GM12801 (cell line): ENCODE measurements around the gene SHISAL1.

Source experiments
- TF ChIP-seq, protein P1 (sequence below): IDR thresholded peaks from one replicate; pipeline ENCODE4 v1.5.1; 2011; ENCODE audit warnings: control low read depth; ENCODE audit not compliant: insufficient read length; ENCODE audit errors: extremely low read depth

Gene SHISAL1

DNA sequence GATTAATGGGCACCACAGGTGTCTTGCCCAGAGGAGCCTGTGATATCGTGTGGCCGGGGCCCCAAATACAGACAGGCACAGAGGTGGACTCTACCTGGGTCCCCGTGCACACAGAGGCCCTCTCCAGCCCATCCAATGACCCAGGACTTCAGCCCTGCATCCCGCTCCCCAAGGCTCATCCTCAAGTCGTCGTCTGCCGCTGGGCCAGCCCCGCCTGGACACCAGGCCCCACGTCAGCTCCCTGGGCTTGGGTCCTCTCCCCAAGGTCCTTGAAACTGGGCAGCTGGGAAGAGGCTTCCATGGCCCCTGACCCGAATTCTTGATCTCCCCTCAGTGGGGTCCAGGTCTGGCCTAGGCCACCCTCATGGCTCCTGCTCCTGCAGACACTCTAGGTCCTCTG, 20.2 kb downstream of the SHISAL1 start:
- TF ChIP-seq, protein P1, sequence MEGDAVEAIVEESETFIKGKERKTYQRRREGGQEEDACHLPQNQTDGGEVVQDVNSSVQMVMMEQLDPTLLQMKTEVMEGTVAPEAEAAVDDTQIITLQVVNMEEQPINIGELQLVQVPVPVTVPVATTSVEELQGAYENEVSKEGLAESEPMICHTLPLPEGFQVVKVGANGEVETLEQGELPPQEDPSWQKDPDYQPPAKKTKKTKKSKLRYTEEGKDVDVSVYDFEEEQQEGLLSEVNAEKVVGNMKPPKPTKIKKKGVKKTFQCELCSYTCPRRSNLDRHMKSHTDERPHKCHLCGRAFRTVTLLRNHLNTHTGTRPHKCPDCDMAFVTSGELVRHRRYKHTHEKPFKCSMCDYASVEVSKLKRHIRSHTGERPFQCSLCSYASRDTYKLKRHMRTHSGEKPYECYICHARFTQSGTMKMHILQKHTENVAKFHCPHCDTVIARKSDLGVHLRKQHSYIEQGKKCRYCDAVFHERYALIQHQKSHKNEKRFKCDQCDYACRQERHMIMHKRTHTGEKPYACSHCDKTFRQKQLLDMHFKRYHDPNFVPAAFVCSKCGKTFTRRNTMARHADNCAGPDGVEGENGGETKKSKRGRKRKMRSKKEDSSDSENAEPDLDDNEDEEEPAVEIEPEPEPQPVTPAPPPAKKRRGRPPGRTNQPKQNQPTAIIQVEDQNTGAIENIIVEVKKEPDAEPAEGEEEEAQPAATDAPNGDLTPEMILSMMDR, result no peak

DNA sequence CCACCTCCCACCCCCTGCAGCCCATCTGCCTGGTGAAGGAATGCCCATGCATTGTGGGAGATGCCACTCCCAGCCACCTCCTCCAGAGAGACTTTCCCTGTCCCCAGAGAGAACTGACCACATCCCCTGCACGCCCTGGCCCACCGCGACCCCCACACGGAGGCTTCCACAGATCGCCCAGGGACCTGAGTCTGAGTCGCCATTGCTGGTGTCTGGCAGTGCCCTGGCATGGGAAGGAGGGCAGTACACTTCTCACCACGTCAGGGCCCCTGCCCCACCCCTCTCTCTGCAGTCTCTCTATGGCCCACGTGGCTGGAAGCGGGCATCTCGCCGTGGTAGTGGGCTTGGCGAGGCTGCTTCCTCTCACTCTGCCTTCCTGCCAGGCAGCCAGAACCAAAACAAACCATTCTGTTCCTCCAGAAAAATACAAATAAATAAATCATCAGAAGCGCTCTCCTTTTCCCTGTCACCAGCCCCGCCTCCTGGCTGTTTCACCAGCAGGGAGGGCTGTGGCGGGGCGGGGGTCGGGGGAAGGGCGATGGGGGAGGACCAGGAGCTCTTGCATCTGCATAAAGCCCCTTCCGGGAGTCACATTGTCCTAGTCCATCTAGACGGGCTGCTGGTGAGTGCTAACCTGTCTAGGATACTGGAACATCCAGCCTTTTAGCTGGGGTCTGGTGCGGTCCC, 20.9 kb downstream of the SHISAL1 start:
- TF ChIP-seq, protein P1, result no peak

DNA sequence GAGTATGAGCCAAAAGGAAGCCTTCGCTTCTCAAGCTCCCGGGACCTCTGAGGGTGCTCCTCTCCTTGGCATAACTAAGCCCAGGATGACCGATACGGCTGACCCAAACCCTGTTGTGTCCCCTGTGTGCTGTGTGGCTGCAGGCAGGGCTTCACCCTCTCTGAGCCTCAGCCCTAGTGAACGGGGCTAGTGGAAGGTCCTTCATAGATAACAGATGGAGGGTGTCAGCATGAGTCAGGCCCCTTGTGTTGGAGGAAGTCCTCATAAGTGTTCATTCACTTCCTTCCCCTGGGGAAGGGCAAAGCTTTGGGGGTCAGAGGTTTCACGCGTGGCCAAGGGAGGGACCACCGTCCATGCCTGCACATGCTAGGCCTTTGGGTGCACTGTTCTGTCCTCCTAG, 21.5 kb downstream of the SHISAL1 start:
- TF ChIP-seq, protein P1, result no peak

DNA sequence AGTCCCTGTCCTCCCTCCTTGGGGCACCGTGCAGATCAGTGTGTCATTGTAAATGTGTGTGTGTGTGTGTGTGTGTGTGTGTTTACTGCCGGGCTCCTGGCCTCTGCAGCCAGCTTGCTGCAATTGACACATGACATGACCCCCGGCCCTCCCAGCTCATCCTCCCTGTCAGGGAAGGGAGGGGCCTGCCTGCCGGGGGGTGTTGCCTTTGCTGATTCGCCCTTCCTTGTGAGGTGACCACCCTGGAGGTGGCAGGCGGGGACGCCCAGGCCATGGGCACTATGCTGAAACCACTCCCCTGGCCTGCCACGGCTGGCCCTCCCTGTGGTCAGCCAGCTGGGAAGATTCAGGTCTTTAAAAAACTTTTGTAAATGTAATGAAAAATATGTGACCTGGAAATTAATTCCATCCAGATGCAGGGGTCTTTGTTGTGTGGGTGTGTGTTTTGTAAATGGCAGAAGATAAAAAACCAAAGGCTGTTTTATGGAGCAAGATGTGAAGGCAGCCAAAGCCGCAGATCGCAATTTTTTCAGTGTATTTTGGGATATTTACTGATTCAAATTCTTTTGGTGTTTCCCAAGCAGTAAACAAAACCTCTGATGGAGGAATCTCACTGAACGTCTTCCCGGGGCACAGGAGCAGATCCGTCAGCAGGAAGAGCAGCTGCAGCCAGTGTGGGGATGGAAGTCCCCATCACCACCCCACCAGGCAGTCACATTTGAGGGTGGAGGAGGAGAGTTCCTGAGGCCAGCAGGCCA, 23.2 kb downstream of the SHISAL1 start:
- TF ChIP-seq, protein P1, result no peak

DNA sequence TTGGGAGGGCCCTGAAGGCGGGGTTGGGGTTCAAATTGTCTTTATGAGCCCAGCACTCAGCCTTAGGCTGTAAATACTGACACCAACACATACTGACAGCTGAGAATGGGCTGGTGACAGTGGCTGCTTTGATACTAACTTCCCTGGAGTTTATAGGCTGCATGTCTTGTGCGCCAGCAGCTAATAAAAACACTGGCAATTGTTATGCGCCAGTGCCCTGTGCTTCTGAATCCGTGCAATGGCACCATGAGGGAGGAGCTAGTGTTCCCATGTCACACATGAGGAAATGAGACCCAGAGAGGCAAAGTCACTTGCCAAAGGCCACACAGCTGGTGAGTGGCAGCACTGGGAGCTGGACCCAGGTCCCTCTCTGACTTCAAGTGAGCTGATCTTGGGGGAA, 23.8 kb downstream of the SHISAL1 start:
- TF ChIP-seq, protein P1, result no peak

DNA sequence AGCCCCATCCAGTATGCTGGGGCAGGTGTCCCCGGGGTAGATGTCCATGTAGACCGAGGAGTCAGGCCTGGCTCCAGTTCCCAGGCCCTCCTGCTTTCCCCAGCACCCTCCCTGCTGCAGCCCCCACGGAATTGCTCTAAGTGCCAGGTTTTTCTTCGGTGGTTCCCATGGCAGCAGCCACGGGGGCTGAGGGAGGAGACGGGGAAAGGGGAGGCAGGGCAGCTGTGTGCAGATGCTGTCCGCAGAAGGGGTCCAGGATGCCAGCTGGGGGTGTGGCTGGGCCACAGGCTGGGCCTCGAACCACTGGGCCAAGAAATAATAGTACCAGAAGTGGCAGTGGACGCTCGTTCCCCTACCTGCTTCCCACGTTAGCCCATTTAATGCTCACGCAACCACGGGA, 25.0 kb downstream of the SHISAL1 start:
- TF ChIP-seq, protein P1, result no peak

DNA sequence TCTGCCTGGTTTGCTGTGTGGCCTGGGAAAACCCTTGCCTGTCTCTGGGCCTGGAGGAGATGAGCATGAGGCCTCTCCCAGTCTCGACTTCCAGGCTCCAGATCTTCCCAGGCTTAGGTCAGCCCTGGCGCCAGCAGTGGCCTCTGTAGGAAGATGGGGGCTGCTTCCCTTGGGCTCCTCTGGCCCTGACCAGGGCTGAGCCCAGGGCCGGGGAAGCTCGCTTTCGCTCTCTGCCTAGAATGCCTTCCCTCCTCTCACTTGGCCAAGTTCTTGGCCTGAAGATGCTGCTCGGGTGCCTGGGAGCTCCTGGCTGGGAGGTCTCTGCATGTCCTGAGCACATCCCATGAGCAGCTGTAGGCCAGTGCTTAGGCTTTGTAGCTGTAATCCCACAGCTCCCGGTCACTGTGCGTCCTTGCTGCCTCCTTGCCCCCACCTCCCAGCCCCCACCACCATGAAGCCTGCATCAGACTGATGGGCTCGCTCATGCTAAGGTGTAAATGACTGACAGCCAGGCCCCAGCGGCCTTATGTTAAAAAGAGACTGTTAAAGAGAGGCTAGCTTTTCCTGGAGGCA, 25.5 kb downstream of the SHISAL1 start:
- TF ChIP-seq, protein P1, result no peak
